Measurements from ENCODE around the gene FAHD1. TPM values are rescaled to one million over a fixed set of nuclear protein-coding genes. Genes with fewer than 3 reads are reported as not detected.

Gene FAHD1
- total and polyA plus RNA-seq, 3 donors from 2014 or later: 20.6 to 65.8 (median 57.5) TPM

DNA sequence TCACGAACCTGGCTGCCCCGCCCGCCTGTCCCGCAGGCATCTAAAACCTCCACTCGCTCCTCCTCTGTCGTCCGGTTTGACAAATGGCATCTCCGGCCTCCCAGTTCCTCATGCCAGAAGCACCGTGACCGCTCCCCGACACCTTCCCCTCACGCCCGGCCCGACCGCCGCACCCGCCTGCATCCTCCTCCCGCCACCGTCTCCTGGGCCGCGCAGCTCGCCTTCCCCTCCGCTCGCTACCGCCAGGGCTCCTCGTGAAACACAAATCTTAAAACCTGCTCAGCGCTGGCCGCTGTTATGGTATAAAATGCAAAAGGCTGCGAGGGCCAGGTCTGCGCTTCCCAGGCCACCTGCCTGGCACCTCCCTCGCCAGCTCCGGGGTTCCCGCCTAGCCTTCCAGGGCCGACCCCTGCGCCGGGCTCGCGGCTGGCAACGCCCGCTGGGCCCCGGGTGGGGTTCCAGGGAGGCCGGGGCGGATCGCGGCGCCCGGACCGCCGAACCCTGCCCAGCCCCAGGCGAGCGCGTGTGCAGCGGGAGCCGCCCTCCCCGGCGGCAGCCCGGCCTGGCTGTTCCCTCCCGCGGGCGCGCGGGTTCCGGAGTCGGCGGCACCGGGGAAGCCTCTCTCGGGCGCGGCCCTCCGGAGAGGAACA is 45.1 kb upstream of the FAHD1 start:
- intact Hi-C loops (cut with DNase I; ENCODE audit: low total_unique reads): no loop called here

DNA sequence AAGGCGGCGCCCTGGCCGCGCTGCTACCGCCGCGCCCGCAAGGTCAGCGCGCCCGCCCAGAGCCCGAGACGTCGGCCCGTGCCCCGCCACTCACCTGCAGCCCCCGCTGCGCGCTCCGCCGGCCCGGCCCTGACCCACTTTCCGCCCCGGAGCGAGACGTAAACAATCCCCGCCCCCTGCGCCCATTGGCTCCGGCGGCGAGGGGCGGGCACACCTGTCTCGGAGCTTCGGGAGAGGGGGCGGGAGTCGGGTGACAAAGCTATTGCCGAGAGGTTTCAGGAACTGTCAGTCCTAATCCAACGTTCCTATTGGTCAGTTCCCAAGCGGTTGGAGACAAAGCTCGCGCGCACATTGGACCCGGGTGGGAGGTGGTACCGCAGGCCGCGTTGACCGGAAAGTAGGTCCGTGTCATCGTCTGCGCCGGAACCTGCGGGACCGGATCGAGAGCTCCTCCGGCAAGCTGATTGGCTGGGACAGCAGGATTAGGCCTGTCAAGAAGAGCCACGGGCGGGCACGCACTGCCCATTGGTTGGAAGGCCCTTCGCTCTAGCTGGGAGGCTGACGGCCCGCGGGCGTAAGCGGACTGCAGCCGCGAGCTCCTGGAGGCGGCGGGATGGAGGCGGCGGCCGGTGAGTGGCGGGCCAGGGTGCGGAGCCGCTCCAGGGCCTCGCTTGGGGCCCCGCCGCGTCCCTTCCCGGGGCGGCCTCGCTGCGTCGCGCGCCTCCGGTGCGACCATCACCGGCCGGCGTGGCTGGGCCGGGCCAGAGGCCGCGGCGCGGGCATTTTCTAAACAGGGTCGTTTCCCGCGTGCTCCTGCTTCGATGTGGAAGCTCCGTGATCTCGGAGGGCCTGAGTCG is 44.4 kb upstream of the FAHD1 start, which contains the start of the genes NUBP2 and SPSB3:
Gene NUBP2 (plus strand): TSS at position 553 of the 857 bp plus-strand sequence. CDS start 61 bp downstream, at position 614.
Gene SPSB3 (minus strand): TSS at position 164 of the 857 bp plus-strand sequence. CDS start 1,088 bp downstream, outside the sequence.
- 1 to 4% methylated on average over 5 to 84 of the region's 102 CpGs for WGBS, 2 donors
- DNase-seq: peak; percentile 100
- intact Hi-C loops (cut with DNase I; ENCODE audit: low total_unique reads): no loop called here
- Histone ChIP-seq H3K36me3 (ENCODE audit: low read depth, missing control alignments) (no peaks in the 10 kb centered on the region), H3K4me1 (peaks cover 16% of the 10 kb centered on the region), H3K27me3 (no peaks in the 10 kb centered on the region), H3K27ac (peak within 1 kb of the TSS; percentile 49 to 84), H3K4me3 (peak within 1 kb of the TSS; percentile 85 to 88), H3K9me3 (no peaks in the 10 kb centered on the region)
- TF ChIP-seq, protein P1, sequence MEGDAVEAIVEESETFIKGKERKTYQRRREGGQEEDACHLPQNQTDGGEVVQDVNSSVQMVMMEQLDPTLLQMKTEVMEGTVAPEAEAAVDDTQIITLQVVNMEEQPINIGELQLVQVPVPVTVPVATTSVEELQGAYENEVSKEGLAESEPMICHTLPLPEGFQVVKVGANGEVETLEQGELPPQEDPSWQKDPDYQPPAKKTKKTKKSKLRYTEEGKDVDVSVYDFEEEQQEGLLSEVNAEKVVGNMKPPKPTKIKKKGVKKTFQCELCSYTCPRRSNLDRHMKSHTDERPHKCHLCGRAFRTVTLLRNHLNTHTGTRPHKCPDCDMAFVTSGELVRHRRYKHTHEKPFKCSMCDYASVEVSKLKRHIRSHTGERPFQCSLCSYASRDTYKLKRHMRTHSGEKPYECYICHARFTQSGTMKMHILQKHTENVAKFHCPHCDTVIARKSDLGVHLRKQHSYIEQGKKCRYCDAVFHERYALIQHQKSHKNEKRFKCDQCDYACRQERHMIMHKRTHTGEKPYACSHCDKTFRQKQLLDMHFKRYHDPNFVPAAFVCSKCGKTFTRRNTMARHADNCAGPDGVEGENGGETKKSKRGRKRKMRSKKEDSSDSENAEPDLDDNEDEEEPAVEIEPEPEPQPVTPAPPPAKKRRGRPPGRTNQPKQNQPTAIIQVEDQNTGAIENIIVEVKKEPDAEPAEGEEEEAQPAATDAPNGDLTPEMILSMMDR (IDR thresholded peaks at IDR 0.05): peak in 1 of 3 experiments; percentile 1
- no peak for TF ChIP-seq POLR2A (IDR thresholded peaks at IDR 0.05)

More for the DNA sequence above, 45.1 kb upstream of the FAHD1 start:
- Histone ChIP-seq H3K9me3 (no peaks in the 10 kb centered on the region), H3K27ac (peak overlapping the region; percentile 25 to 84), H3K36me3 (ENCODE audit: low read depth, missing control alignments) (no peaks in the 10 kb centered on the region), H3K4me1 (peaks cover 16% of the 10 kb centered on the region), H3K4me3 (peak overlapping the region; percentile 85 to 88), H3K27me3 (no peaks in the 10 kb centered on the region)
- WGBS, 2 donors: 1 to 3% methylated on average over 8 to 64 of the region's 70 CpGs
- DNase-seq: no peak
- TF ChIP-seq POLR2A (IDR thresholded peaks at IDR 0.05): no peak
- TF ChIP-seq, protein P1 (IDR thresholded peaks at IDR 0.05): no peak

DNA sequence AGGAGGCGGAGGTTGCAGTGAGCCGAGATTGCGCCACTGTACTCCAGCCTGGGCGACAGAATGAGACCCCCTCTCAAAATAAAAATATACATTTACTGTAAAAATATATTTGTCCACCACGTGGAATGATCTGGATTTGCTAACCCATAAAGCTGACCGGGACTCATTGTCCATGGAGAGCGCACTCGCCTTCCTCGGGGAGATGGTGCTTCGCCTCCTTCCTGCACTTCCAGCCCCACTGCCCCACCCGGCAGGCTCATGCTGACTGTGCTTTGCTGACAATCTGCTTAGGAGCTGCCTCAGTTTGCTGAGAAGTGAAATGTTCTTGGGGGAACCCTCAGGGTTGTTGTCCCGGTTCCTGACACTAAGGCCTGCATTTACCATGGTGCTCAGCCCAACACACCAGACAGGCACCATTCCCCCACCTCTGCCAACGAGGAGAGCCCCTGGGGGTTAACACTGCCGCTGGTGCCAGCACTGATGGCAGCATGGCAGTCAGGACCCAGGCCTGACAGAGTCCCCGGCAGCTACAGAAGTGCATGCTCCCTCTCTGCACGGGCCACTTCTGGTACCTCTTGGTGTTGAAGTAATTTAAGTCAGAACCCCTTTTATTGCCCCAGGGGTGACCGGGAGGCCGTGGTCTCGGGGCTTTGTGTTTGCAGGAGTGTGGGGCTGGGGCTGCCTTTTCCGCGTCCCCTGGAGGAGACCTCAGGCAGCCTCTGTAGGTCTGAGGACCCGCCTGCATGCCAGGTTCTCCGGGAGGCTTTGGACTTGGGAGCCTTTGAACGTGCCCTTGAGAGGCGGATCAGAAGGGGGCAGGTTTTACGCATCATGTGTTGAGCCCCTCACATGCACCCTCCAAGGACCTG is 41.8 kb upstream of the FAHD1 start:
- WGBS, 2 donors: 87 to 89% methylated on average over 17 to 26 of the region's 26 CpGs

DNA sequence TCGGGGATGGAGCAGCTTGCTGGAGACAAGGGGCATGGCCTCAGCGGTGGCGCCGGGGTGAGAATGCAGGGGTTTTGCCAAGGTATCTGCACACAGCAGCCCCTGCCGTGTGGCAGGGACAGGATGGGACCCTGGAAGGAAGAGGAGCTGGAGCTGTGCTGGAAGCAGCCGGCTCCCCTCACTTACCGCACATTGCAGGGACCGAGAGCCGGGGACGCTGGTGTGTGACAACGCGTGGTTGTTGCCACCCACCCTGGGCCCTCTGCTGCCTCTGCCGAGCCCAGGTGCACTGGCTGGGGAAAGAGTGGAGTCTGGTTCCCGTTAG is 41.2 kb upstream of the FAHD1 start:
- intact Hi-C loops (cut with DNase I; ENCODE audit: low total_unique reads): no loop called here
- no peak overlapping the region for H3K27ac ChIP-seq
- WGBS, 2 donors: 40 to 93% methylated on average over 1 to 13 of the region's 14 CpGs
- DNase-seq: no peak
- H3K36me3 ChIP-seq (ENCODE audit: low read depth, missing control alignments): no peaks in the 10 kb centered on the region
- H3K9me3 ChIP-seq: no peaks in the 10 kb centered on the region
- H3K4me3 ChIP-seq: no peak overlapping the region
- peaks cover 16% of the 10 kb centered on the region for H3K4me1 ChIP-seq
- TF ChIP-seq POLR2A (IDR thresholded peaks at IDR 0.05): no peak
- TF ChIP-seq, protein P1 (IDR thresholded peaks at IDR 0.05): no peak
- H3K27me3 ChIP-seq: no peaks in the 10 kb centered on the region

More for the DNA sequence above, 41.8 kb upstream of the FAHD1 start:
- Histone ChIP-seq H3K4me1 (peaks cover 16% of the 10 kb centered on the region), H3K4me3 (no peak overlapping the region), H3K27ac (no peak overlapping the region), H3K27me3 (no peaks in the 10 kb centered on the region), H3K9me3 (no peaks in the 10 kb centered on the region), H3K36me3 (ENCODE audit: low read depth, missing control alignments) (no peaks in the 10 kb centered on the region)
- TF ChIP-seq, protein P1 (IDR thresholded peaks at IDR 0.05): no peak
- no peak for TF ChIP-seq POLR2A (IDR thresholded peaks at IDR 0.05)
- DNase-seq: no peak
- intact Hi-C loops (cut with DNase I; ENCODE audit: low total_unique reads): no loop called here
